Measurements from ENCODE around the gene CYTH1.

DNA sequence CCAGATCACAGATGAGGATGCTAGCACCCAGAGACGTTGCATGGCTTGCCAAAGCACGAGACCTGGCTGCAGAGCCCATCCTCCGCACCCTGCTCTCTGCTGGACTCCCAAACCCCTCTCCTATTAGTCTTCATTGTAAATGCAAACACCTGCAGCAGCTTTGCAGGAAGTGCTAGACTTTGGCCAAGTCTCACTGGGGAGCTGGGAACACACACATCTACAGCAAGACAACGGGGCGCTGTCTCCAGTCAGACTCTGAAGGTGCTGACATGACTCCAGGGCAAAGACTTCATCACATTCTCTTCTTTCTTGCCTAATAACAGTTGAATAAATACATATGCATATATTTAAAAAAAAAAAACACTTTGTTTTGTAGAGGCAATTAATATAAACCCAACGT, 43.8 kb downstream of the CYTH1 start:
- TF ChIP-seq, protein P1, sequence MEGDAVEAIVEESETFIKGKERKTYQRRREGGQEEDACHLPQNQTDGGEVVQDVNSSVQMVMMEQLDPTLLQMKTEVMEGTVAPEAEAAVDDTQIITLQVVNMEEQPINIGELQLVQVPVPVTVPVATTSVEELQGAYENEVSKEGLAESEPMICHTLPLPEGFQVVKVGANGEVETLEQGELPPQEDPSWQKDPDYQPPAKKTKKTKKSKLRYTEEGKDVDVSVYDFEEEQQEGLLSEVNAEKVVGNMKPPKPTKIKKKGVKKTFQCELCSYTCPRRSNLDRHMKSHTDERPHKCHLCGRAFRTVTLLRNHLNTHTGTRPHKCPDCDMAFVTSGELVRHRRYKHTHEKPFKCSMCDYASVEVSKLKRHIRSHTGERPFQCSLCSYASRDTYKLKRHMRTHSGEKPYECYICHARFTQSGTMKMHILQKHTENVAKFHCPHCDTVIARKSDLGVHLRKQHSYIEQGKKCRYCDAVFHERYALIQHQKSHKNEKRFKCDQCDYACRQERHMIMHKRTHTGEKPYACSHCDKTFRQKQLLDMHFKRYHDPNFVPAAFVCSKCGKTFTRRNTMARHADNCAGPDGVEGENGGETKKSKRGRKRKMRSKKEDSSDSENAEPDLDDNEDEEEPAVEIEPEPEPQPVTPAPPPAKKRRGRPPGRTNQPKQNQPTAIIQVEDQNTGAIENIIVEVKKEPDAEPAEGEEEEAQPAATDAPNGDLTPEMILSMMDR (IDR thresholded peaks at IDR 0.05) = no peak
- TF ChIP-seq CBX8 (IDR thresholded peaks at IDR 0.05) (no peak), ESRRA (IDR thresholded peaks at IDR 0.05; ENCODE audit: borderline replicate concordance, low read length) (no peak), RFX5 (IDR thresholded peaks at IDR 0.05) (no peak), MYC (IDR thresholded peaks at IDR 0.05; ENCODE audit: borderline replicate concordance, low read length) (no peak), POLR2A (IDR thresholded peaks at IDR 0.05; ENCODE audit: low read length) (no peak), CHD4 (IDR thresholded peaks at IDR 0.05; ENCODE audit: borderline replicate concordance) (no peak), EP300 (IDR thresholded peaks at IDR 0.05) (no peak)
- TF ChIP-seq, protein P2, sequence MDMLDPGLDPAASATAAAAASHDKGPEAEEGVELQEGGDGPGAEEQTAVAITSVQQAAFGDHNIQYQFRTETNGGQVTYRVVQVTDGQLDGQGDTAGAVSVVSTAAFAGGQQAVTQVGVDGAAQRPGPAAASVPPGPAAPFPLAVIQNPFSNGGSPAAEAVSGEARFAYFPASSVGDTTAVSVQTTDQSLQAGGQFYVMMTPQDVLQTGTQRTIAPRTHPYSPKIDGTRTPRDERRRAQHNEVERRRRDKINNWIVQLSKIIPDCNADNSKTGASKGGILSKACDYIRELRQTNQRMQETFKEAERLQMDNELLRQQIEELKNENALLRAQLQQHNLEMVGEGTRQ (IDR thresholded peaks at IDR 0.05) = no peak
- TF ChIP-seq, protein P3, sequence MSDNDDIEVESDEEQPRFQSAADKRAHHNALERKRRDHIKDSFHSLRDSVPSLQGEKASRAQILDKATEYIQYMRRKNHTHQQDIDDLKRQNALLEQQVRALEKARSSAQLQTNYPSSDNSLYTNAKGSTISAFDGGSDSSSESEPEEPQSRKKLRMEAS (IDR thresholded peaks at IDR 0.05) = no peak
- TF ChIP-seq, protein P4, sequence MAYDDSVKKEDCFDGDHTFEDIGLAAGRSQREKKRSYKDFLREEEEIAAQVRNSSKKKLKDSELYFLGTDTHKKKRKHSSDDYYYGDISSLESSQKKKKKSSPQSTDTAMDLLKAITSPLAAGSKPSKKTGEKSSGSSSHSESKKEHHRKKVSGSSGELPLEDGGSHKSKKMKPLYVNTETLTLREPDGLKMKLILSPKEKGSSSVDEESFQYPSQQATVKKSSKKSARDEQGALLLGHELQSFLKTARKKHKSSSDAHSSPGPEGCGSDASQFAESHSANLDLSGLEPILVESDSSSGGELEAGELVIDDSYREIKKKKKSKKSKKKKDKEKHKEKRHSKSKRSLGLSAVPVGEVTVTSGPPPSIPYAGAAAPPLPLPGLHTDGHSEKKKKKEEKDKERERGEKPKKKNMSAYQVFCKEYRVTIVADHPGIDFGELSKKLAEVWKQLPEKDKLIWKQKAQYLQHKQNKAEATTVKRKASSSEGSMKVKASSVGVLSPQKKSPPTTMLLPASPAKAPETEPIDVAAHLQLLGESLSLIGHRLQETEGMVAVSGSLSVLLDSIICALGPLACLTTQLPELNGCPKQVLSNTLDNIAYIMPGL (CRISPR knock-in tag; IDR thresholded peaks at IDR 0.05; ENCODE audit: borderline replicate concordance) = no peak
